T-cell (primary cell): ENCODE results near the gene LTBP2. TPM values are rescaled to one million over a fixed set of nuclear protein-coding genes. Genes with fewer than 3 reads are reported as not detected.

Experiments
- ATAC-seq, 4 experiments: fragments of 200-7000 bp in 3 of 4; fragments of 150-1000 bp in 1 of 4; cut with Tn5 transposase; replicated peaks in 1 of 4; 1 replicate in 3 of 4; 2 replicates in 1 of 4; pipeline ENCODE4 v1.10.0; 2021; ENCODE audit warnings: moderate library complexity in 3 of 4, mild to moderate bottlenecking in 2 of 4, moderate number of reproducible peaks in 1 of 4
- CTCF ChIA-PET, 2 donors: fragments of 300-600 bp; sonication (Branson Sonifier 250); formaldehyde crosslinking; loops; one replicate each; lab custom pipeline; 2022; ENCODE audit warnings: antibody characterized with exemption in 2 of 2; lab: Charles Lee
- POLR2A ChIA-PET, 2 donors: fragments of 300-600 bp; sonication (Branson Sonifier 250); formaldehyde crosslinking; loops; one replicate each; lab custom pipeline; 2022; ENCODE audit warnings: antibody characterized with exemption in 2 of 2; lab: Charles Lee
- DNase-seq, 35 experiments: peaks; one replicate each; pipeline versions ENCODE4 v3.0.0 to v3.0.0-alpha.2; 2013 to 2023
- H3K27ac ChIP-seq: one replicate; pipeline ENCODE4 v1.5.1; 2013; ENCODE audit warnings: low read length
- H3K27me3 ChIP-seq, 2 experiments: replicated peaks in 1 of 2; 1 replicate in 1 of 2; 2 replicates in 1 of 2; pipeline versions ENCODE4 v1.6.1 to v1.7.0; 2013; ENCODE audit warnings: low read length in 1 of 2, mixed read lengths in 1 of 2; ENCODE audit not compliant: control insufficient read depth in 2 of 2, insufficient read depth in 2 of 2; ENCODE audit errors: extremely low read depth in 1 of 2
- H3K36me3 ChIP-seq, 2 donors: 1 replicate in 1 of 2; 2 replicates in 1 of 2; pipeline versions ENCODE4 v1.6.1 to v1.7.0; 2013; ENCODE audit warnings: low read length in 1 of 2; ENCODE audit not compliant: control insufficient read depth in 2 of 2, insufficient read depth in 1 of 2; ENCODE audit errors: extremely low read depth in 1 of 2
- H3K4me1 ChIP-seq, 2 experiments: 1 replicate in 1 of 2; 2 replicates in 1 of 2; pipeline versions ENCODE4 v1.6.1 to v1.7.0; 2013; ENCODE audit warnings: low read length in 2 of 2, mixed read lengths in 1 of 2; ENCODE audit not compliant: insufficient read depth in 2 of 2, control insufficient read depth in 1 of 2; ENCODE audit errors: extremely low read depth in 1 of 2
- H3K4me3 ChIP-seq, 2 donors: 1 replicate in 1 of 2; 2 replicates in 1 of 2; pipeline versions ENCODE4 v1.5.1 to v1.7.0; 2013; ENCODE audit warnings: mild to moderate bottlenecking in 2 of 2, low read length in 1 of 2, moderate library complexity in 1 of 2; ENCODE audit not compliant: control insufficient read depth in 1 of 2; ENCODE audit errors: extremely low read depth in 1 of 2
- H3K9me3 ChIP-seq: 2 replicates; pipeline ENCODE4 v1.7.0; 2013
- H3K27ac Mint-ChIP-seq, 2 donors: one replicate each; pipeline ENCODE4 v1.8.0; 2020 to 2021; ENCODE audit warnings: mild to moderate bottlenecking in 2 of 2, mixed read lengths in 2 of 2
- H3K27me3 Mint-ChIP-seq, 2 donors: one replicate each; pipeline ENCODE4 v1.8.0; 2021 to 2022; ENCODE audit warnings: mixed read lengths in 2 of 2
- H3K36me3 Mint-ChIP-seq: one replicate; pipeline ENCODE4 v1.8.0; 2021; ENCODE audit warnings: mixed read lengths
- H3K4me1 Mint-ChIP-seq, 3 donors: one replicate each; pipeline ENCODE4 v1.8.0; 2020 to 2022; ENCODE audit warnings: mixed read lengths in 3 of 3, mild to moderate bottlenecking in 1 of 3
- H3K4me3 Mint-ChIP-seq, 3 donors: one replicate each; pipeline ENCODE4 v1.8.0; 2020 to 2022; ENCODE audit warnings: mild to moderate bottlenecking in 3 of 3, mixed read lengths in 3 of 3, moderate library complexity in 3 of 3
- H3K9me3 Mint-ChIP-seq, 3 donors: one replicate each; pipeline ENCODE4 v1.8.0; 2020 to 2022; ENCODE audit warnings: mixed read lengths in 3 of 3
- WGBS: methylation state at CpG from one replicate; pipeline ENCODE4 v1.1.5; 2013; ENCODE audit warnings: missing lambda C conversion rate; ENCODE audit not compliant: insufficient coverage; 5-methylcytosine and 5-hydroxymethylcytosine counted together
- total RNA-seq, 35 experiments: library from RNA in 6 of 35; stranded (reverse) in 6 of 35; fragments of 120-200 nt in 1 of 35; gene quantifications; one replicate each; pipeline versions ENCODE4 v1.2.1 to v1.2.4 and lab custom pipeline; 2013 to 2026

LTBP2 gene
- total RNA-seq, 5 donors from 2014 or later (not counting 1 experiment from before 2014, with no cell fraction given) = 0.39 to 1.7 (median 1.1) TPM

- ChIA-PET POLR2A (no interaction called here), CTCF (interaction anchor here in 1 of 2 donors (0.8 to 1.0 kb wide), 2 partner anchors 34 to 230 kb away, joined by 3 to 4 read pairs; no protein-coding TSS in a partner anchor)
- Mint-ChIP-seq H3K36me3 (no peaks in the 10 kb centered on the region), H3K27ac (no peak overlapping the region), H3K27me3 (peaks cover 0 to 11% of the 10 kb centered on the region in 2 donors), H3K4me3 (no peak overlapping the region), H3K4me1 (peaks cover 28 to 47% (median 39%) of the 10 kb centered on the region in 3 donors), H3K9me3 (no peaks in the 10 kb centered on the region)
- Histone ChIP-seq H3K4me1 (peaks cover 13 to 47% of the 10 kb centered on the region in 2 experiments), H3K27me3 (peaks cover 0 to 50% of the 10 kb centered on the region in 2 experiments), H3K9me3 (no peaks in the 10 kb centered on the region), H3K27ac (no peak overlapping the region), H3K36me3 (no peaks in the 10 kb centered on the region), H3K4me3 (no peak overlapping the region)
- DNase-seq (peak in 1 of 35 experiments; percentile 10), ATAC-seq (peak in 2 of 4 experiments; percentile 34 to 43)
- 71% methylated on average over 3 of the region's 6 CpGs for WGBS
Measured at GRCh38 chr14:74574706-74575105, 37.3 kb downstream of the LTBP2 start.

DNA sequence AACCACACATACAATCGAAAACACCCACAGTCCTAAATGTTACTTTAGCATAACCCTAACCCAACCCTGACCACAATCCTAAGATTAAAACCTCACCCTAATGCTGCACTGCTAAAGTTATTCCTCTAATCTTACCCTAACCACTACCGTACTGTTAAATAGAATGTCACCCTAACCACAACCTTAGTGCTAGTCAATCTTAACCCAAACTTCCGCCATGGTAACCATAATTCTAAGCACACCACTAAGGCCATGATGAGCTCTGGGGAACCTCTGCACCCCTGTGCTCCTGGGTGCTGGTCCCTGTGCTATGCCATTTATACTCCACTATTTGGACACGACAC lies 38.0 kb downstream of the LTBP2 start:
- POLR2A ChIA-PET = no interaction called here

GRCh38 chr14:74573421-74574089 lies 38.5 kb downstream of the LTBP2 start:
- Mint-ChIP-seq H3K36me3 (no peaks in the 10 kb centered on the region), H3K27me3 (peaks cover 0 to 11% of the 10 kb centered on the region in 2 donors), H3K9me3 (no peaks in the 10 kb centered on the region), H3K4me1 (peaks cover 22 to 39% (median 35%) of the 10 kb centered on the region in 3 donors), H3K27ac (peak overlapping the region in 1 of 2 donors; percentile 65), H3K4me3 (peak overlapping the region in 2 of 3 donors; percentile 7 to 48)
- no peaks in the 10 kb centered on the region for H3K36me3 ChIP-seq
- POLR2A ChIA-PET = no interaction called here
- CTCF ChIA-PET = interaction anchor here in 1 of 2 donors (1.0 kb wide), 1 partner anchor 231 kb away, joined by 4 read pairs; no protein-coding TSS in a partner anchor
- no peak overlapping the region for H3K27ac ChIP-seq
- DNase-seq (no peak), ATAC-seq (peak in 1 of 4 experiments; percentile 6)
- 66% methylated on average over 9 of the region's 13 CpGs for WGBS
- peaks cover 13 to 39% of the 10 kb centered on the region in 2 experiments for H3K4me1 ChIP-seq
- H3K27me3 ChIP-seq = peaks cover 0 to 57% of the 10 kb centered on the region in 2 experiments
- H3K9me3 ChIP-seq = no peaks in the 10 kb centered on the region
- no peak overlapping the region for H3K4me3 ChIP-seq

More for the DNA sequence above, 38.0 kb downstream of the LTBP2 start:
- peak in 3 of 35 experiments; percentile 3 to 55 (median 5) for DNase-seq
- H3K4me3 Mint-ChIP-seq = peak overlapping the region in 1 of 3 donors; percentile 7
- CTCF ChIA-PET = interaction anchor here in 1 of 2 donors (0.8 to 1.0 kb wide), 2 partner anchors 35 to 230 kb away, joined by 3 to 4 read pairs; no protein-coding TSS in a partner anchor
- no peak overlapping the region for H3K27ac ChIP-seq
- peaks cover 22 to 40% (median 35%) of the 10 kb centered on the region in 3 donors for H3K4me1 Mint-ChIP-seq
- H3K9me3 Mint-ChIP-seq = no peaks in the 10 kb centered on the region
- peaks cover 0 to 55% of the 10 kb centered on the region in 2 experiments for H3K27me3 ChIP-seq
- H3K9me3 ChIP-seq = no peaks in the 10 kb centered on the region
- H3K27me3 Mint-ChIP-seq = peaks cover 0 to 11% of the 10 kb centered on the region in 2 donors
- no peak overlapping the region for H3K4me3 ChIP-seq
- no peaks in the 10 kb centered on the region for H3K36me3 Mint-ChIP-seq
- ATAC-seq = peak; percentile 56 to 86 (median 77)
- WGBS = 9% methylated on average over 2 of the region's 4 CpGs
- H3K36me3 ChIP-seq = no peaks in the 10 kb centered on the region
- peaks cover 13 to 40% of the 10 kb centered on the region in 2 experiments for H3K4me1 ChIP-seq
- H3K27ac Mint-ChIP-seq = peak overlapping the region in 1 of 2 donors; percentile 65

DNA sequence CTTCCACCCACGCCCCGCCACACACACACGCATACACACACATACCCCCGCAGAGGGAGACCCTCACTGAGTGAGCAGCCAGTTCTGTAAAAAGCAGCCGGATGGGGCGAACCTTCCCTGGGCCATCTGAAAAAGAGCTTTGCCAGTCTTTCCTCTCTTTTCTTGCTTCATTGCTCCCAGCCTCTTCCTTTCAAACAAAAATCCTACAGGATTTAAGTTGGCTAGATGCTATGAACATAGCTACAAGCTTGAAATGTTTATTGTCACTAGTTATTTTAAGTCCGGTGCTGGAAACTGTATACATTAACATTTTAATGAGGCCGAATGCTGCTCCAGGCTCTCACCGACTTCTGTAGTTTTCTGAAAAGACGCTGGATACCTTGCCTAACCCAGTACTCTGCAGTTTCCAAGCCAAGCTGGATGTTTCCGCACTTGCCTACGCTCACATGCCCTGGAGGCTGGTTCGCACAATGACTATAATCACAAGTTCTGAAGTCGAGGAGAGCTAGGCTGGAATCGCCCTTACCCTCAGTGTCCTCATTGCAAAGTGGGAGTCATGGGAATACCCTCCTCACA lies 39.2 kb downstream of the LTBP2 start:
- DNase-seq = no peak
- WGBS = 89% methylated on average over 12 of the region's 15 CpGs
- POLR2A ChIA-PET = no interaction called here
- no peak for ATAC-seq
- Histone ChIP-seq H3K27ac (no peak overlapping the region), H3K4me1 (peaks cover 13 to 39% of the 10 kb centered on the region in 2 experiments), H3K9me3 (no peaks in the 10 kb centered on the region), H3K27me3 (peaks cover 0 to 54% of the 10 kb centered on the region in 2 experiments), H3K4me3 (no peak overlapping the region), H3K36me3 (no peaks in the 10 kb centered on the region)
- H3K9me3 Mint-ChIP-seq = no peaks in the 10 kb centered on the region
- no peak overlapping the region for H3K27ac Mint-ChIP-seq
- CTCF ChIA-PET = interaction anchor here in 1 of 2 donors (0.6 to 0.7 kb wide), 2 partner anchors 18 to 29 kb away, joined by 3 read pairs; no protein-coding TSS in a partner anchor
- no peaks in the 10 kb centered on the region for H3K36me3 Mint-ChIP-seq
- H3K4me1 Mint-ChIP-seq = peaks cover 22 to 39% (median 35%) of the 10 kb centered on the region in 3 donors
- H3K4me3 Mint-ChIP-seq = peak overlapping the region in 1 of 3 donors; percentile 58
- peaks cover 0 to 15% of the 10 kb centered on the region in 2 donors for H3K27me3 Mint-ChIP-seq

GRCh38 chr14:74571901-74572725 lies 39.9 kb downstream of the LTBP2 start:
- Histone ChIP-seq H3K36me3 (no peaks in the 10 kb centered on the region), H3K27ac (no peak overlapping the region), H3K9me3 (no peaks in the 10 kb centered on the region), H3K27me3 (peaks cover 0 to 59% of the 10 kb centered on the region in 2 experiments), H3K4me1 (peaks cover 13 to 39% of the 10 kb centered on the region in 2 experiments), H3K4me3 (no peak overlapping the region)
- peak overlapping the region in 1 of 2 donors; percentile 10 for H3K27ac Mint-ChIP-seq
- ATAC-seq = no peak
- peaks cover 0 to 20% of the 10 kb centered on the region in 2 donors for H3K27me3 Mint-ChIP-seq
- CTCF ChIA-PET = interaction anchor here in 1 of 2 donors (0.6 to 0.7 kb wide), 2 partner anchors 19 to 30 kb away, joined by 3 read pairs; no protein-coding TSS in a partner anchor
- H3K4me3 Mint-ChIP-seq = peak overlapping the region; percentile 31 to 58 (median 38)
- no peaks in the 10 kb centered on the region for H3K36me3 Mint-ChIP-seq
- H3K9me3 Mint-ChIP-seq = no peaks in the 10 kb centered on the region
- 0% methylated on average over 3 of the region's 8 CpGs for WGBS
- POLR2A ChIA-PET = interaction anchor here in 1 of 2 donors (0.5 to 0.7 kb wide), 2 partner anchors 15 to 737 kb away, joined by 3 read pairs; no protein-coding TSS in a partner anchor
- peaks cover 22 to 39% (median 35%) of the 10 kb centered on the region in 3 donors for H3K4me1 Mint-ChIP-seq
- DNase-seq = peak in 1 of 35 experiments; percentile 8
